Trophoblast cell (in vitro differentiated cells and primary cell): Measurements from ENCODE around the gene MYO1D.

Source experiments
- DNase-seq, 2 donors: peaks; one replicate each; pipeline ENCODE4 v3.0.0-alpha.2; 2016
- H2AFZ ChIP-seq: 2 replicates; pipeline ENCODE4 v1.6.1; 2013; ENCODE audit warnings: low read length, moderate library complexity, mild to moderate bottlenecking; ENCODE audit not compliant: insufficient read depth, poor library complexity
- H2AK5ac ChIP-seq: 2 replicates; pipeline ENCODE4 v1.6.1; 2013; ENCODE audit warnings: mild to moderate bottlenecking, low read length
- H2BK120ac ChIP-seq: 2 replicates; pipeline ENCODE4 v1.6.1; 2013; ENCODE audit warnings: low read length, mild to moderate bottlenecking, moderate library complexity; ENCODE audit not compliant: insufficient read depth, poor library complexity
- H2BK12ac ChIP-seq: 2 replicates; pipeline ENCODE4 v1.6.1; 2013; ENCODE audit warnings: mild to moderate bottlenecking, low read length, moderate library complexity
- H2BK5ac ChIP-seq: 2 replicates; pipeline ENCODE4 v1.6.1; 2013; ENCODE audit warnings: low read length, low read depth, moderate library complexity, mild to moderate bottlenecking; ENCODE audit not compliant: poor library complexity
- H3K14ac ChIP-seq: 2 replicates; pipeline ENCODE4 v1.6.1; 2013; ENCODE audit warnings: mild to moderate bottlenecking, low read length
- H3K18ac ChIP-seq: 2 replicates; pipeline ENCODE4 v1.6.1; 2013; ENCODE audit warnings: mild to moderate bottlenecking, low read length
- H3K23ac ChIP-seq: 2 replicates; pipeline ENCODE4 v1.6.1; 2013; ENCODE audit warnings: low read length
- H3K27ac ChIP-seq: 2 replicates; pipeline ENCODE4 v1.5.1; 2013; ENCODE audit warnings: low read depth, mild to moderate bottlenecking, inconsistent platforms, low read length, moderate library complexity
- H3K27me3 ChIP-seq: 2 replicates; pipeline ENCODE4 v1.6.1; 2013; ENCODE audit warnings: inconsistent platforms, mild to moderate bottlenecking, low read length, moderate library complexity; ENCODE audit not compliant: insufficient read depth
- H3K36me3 ChIP-seq, 2 experiments: 1 replicate in 1 of 2; 2 replicates in 1 of 2; pipeline ENCODE4 v1.6.1; 2013; ENCODE audit warnings: low read length in 2 of 2, mild to moderate bottlenecking in 2 of 2, moderate library complexity in 1 of 2; ENCODE audit not compliant: insufficient read depth in 2 of 2, control insufficient read depth in 1 of 2
- H3K4ac ChIP-seq: 2 replicates; pipeline ENCODE4 v1.6.1; 2013; ENCODE audit warnings: low read depth, mild to moderate bottlenecking, low read length, moderate library complexity
- H3K4me1 ChIP-seq, 2 experiments: 1 replicate in 1 of 2; 2 replicates in 1 of 2; pipeline ENCODE4 v1.6.1; 2013; ENCODE audit warnings: low read length in 2 of 2, mild to moderate bottlenecking in 2 of 2, moderate library complexity in 1 of 2; ENCODE audit not compliant: insufficient read depth in 2 of 2, control insufficient read depth in 1 of 2
- H3K4me2 ChIP-seq: 2 replicates; pipeline ENCODE4 v1.6.1; 2013; ENCODE audit warnings: inconsistent platforms, mild to moderate bottlenecking, low read length, moderate library complexity
- H3K4me3 ChIP-seq: 2 replicates; pipeline ENCODE4 v1.5.1; 2013; ENCODE audit warnings: mild to moderate bottlenecking, low read depth, low read length, inconsistent platforms
- H3K79me1 ChIP-seq: one replicate; pipeline ENCODE4 v1.6.1; 2013; ENCODE audit warnings: low read length
- H3K79me2 ChIP-seq: 2 replicates; pipeline ENCODE4 v1.6.1; 2013; ENCODE audit warnings: low read length, mild to moderate bottlenecking; ENCODE audit not compliant: control insufficient read depth, insufficient read depth, poor library complexity
- H3K9ac ChIP-seq: 2 replicates; pipeline ENCODE4 v1.6.1; 2013; ENCODE audit warnings: mild to moderate bottlenecking, low read length
- H3K9me3 ChIP-seq: 2 replicates; pipeline ENCODE4 v1.6.1; 2013; ENCODE audit warnings: low read depth, mild to moderate bottlenecking, control low read depth, inconsistent platforms, low read length; ENCODE audit not compliant: insufficient read depth
- H4K12ac ChIP-seq: 2 replicates; pipeline ENCODE4 v1.6.1; 2013; ENCODE audit warnings: low read depth, mild to moderate bottlenecking, low read length, moderate library complexity
- H4K8ac ChIP-seq: 2 replicates; pipeline ENCODE4 v1.6.1; 2013; ENCODE audit warnings: low read depth, mild to moderate bottlenecking, low read length, moderate library complexity
- H4K91ac ChIP-seq: one replicate; pipeline ENCODE4 v1.6.1; 2013; ENCODE audit warnings: low read depth, mild to moderate bottlenecking, low read length, moderate library complexity
- WGBS: extraction: QIAGEN DNeasy Blood & Tissue Kit; methylation state at CpG from one replicate; pipeline ENCODE4 v1.1.7; 2013; ENCODE audit warnings: missing lambda C conversion rate; ENCODE audit not compliant: insufficient read length, insufficient coverage; ENCODE audit errors: extremely low coverage; 5-methylcytosine and 5-hydroxymethylcytosine counted together

MYO1D gene

GRCh38 chr17:32596628-32597027, 280.3 kb downstream of the MYO1D start:
- WGBS: no CpG with 5 or more reads among the region's 2 CpGs

GRCh38 chr17:32596206-32596605, 280.7 kb downstream of the MYO1D start:
- H3K79me2 ChIP-seq: no peaks in the 10 kb centered on the region
- no peak overlapping the region for H2AFZ ChIP-seq
- no peak overlapping the region for H2BK120ac ChIP-seq
- no peaks in the 10 kb centered on the region for H3K9me3 ChIP-seq
- no peak overlapping the region for H2AK5ac ChIP-seq
- no peaks in the 10 kb centered on the region for H3K79me1 ChIP-seq
- H3K4ac ChIP-seq: no peak overlapping the region
- H4K12ac ChIP-seq: no peak overlapping the region
- DNase-seq: no peak
- peak overlapping the region; percentile 46 for H3K4me3 ChIP-seq
- WGBS: no CpG with 5 or more reads among the region's 8 CpGs
- no peaks in the 10 kb centered on the region for H3K36me3 ChIP-seq
- no peak overlapping the region for H3K27ac ChIP-seq
- no peak overlapping the region for H2BK12ac ChIP-seq
- H3K27me3 ChIP-seq: no peaks in the 10 kb centered on the region
- no peak overlapping the region for H3K9ac ChIP-seq
- no peak overlapping the region for H3K18ac ChIP-seq
- H3K4me2 ChIP-seq: no peak overlapping the region
- no peak overlapping the region for H4K8ac ChIP-seq
- no peaks in the 10 kb centered on the region for H3K4me1 ChIP-seq
- H4K91ac ChIP-seq: no peak overlapping the region
- H3K14ac ChIP-seq: no peak overlapping the region
- H3K23ac ChIP-seq: no peak overlapping the region
- H2BK5ac ChIP-seq: no peak overlapping the region

More at GRCh38 chr17:32596628-32597027, 280.3 kb downstream of the MYO1D start:
- H2BK12ac ChIP-seq: no peak overlapping the region
- H2AK5ac ChIP-seq: no peak overlapping the region
- H3K36me3 ChIP-seq: no peaks in the 10 kb centered on the region
- H4K8ac ChIP-seq: no peak overlapping the region
- no peak overlapping the region for H2BK120ac ChIP-seq
- no peak for DNase-seq
- H3K9ac ChIP-seq: no peak overlapping the region
- no peak overlapping the region for H3K4me3 ChIP-seq
- no peaks in the 10 kb centered on the region for H3K79me1 ChIP-seq
- H2BK5ac ChIP-seq: no peak overlapping the region
- no peaks in the 10 kb centered on the region for H3K9me3 ChIP-seq
- no peak overlapping the region for H3K14ac ChIP-seq
- no peak overlapping the region for H3K23ac ChIP-seq
- H3K79me2 ChIP-seq: no peaks in the 10 kb centered on the region
- no peaks in the 10 kb centered on the region for H3K4me1 ChIP-seq
- no peak overlapping the region for H3K4me2 ChIP-seq
- H4K91ac ChIP-seq: no peak overlapping the region
- no peaks in the 10 kb centered on the region for H3K27me3 ChIP-seq
- no peak overlapping the region for H4K12ac ChIP-seq
- H3K18ac ChIP-seq: no peak overlapping the region
- H3K4ac ChIP-seq: no peak overlapping the region
- H2AFZ ChIP-seq: no peak overlapping the region
- no peak overlapping the region for H3K27ac ChIP-seq

- Histone ChIP-seq H2BK120ac (no peak overlapping the region), H3K27me3 (no peaks in the 10 kb centered on the region), H2BK5ac (no peak overlapping the region), H2AFZ (no peak overlapping the region), H2AK5ac (no peak overlapping the region), H3K79me1 (no peaks in the 10 kb centered on the region), H3K79me2 (no peaks in the 10 kb centered on the region), H3K27ac (no peak overlapping the region), H4K91ac (no peak overlapping the region), H3K9ac (no peak overlapping the region), H3K4ac (no peak overlapping the region), H4K12ac (no peak overlapping the region), H3K23ac (no peak overlapping the region), H3K9me3 (no peaks in the 10 kb centered on the region), H3K4me2 (no peak overlapping the region), H4K8ac (no peak overlapping the region), H3K36me3 (no peaks in the 10 kb centered on the region), H3K4me1 (no peaks in the 10 kb centered on the region), H3K18ac (no peak overlapping the region), H3K4me3 (no peak overlapping the region), H2BK12ac (no peak overlapping the region), H3K14ac (no peak overlapping the region)
- no CpG with 5 or more reads among the region's 1 CpG for WGBS
- DNase-seq: no peak
Measured at GRCh38 chr17:32593003-32593402, 283.9 kb downstream of the MYO1D start.

DNA sequence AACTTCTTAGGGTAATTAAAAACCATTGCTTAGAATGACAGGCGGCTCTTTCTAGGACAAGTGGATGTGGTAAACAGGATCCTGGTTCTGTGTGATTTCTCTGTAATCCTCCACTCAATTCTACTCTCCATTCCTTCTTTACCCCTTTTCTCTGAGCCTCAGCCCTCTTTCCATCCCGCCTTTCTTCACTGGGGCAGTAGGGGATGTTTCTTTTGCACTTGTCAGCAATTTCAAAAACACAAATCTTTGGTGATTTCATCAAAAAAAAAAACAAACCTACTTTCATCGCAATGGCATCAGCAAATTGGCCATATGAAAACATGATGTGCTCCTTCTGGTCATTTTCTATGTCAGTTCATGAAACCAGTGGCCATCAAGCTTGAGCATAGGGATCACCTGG, 285.5 kb downstream of the MYO1D start:
- WGBS: no CpG with 5 or more reads among the region's 3 CpGs

More for the DNA sequence above, 285.5 kb downstream of the MYO1D start:
- no peaks in the 10 kb centered on the region for H3K36me3 ChIP-seq
- H3K14ac ChIP-seq: no peak overlapping the region
- no peak overlapping the region for H2BK5ac ChIP-seq
- H3K4me3 ChIP-seq: no peak overlapping the region
- no peak overlapping the region for H2BK120ac ChIP-seq
- H2BK12ac ChIP-seq: no peak overlapping the region
- no peaks in the 10 kb centered on the region for H3K4me1 ChIP-seq
- H2AK5ac ChIP-seq: no peak overlapping the region
- no peak overlapping the region for H3K4ac ChIP-seq
- H3K23ac ChIP-seq: no peak overlapping the region
- H3K79me2 ChIP-seq: no peaks in the 10 kb centered on the region
- no peak overlapping the region for H4K12ac ChIP-seq
- no peak overlapping the region for H3K4me2 ChIP-seq
- no peak for DNase-seq
- no peak overlapping the region for H3K18ac ChIP-seq
- H3K79me1 ChIP-seq: no peaks in the 10 kb centered on the region
- no peak overlapping the region for H3K27ac ChIP-seq
- no peak overlapping the region for H4K8ac ChIP-seq
- no peaks in the 10 kb centered on the region for H3K27me3 ChIP-seq
- no peak overlapping the region for H3K9ac ChIP-seq
- no peak overlapping the region for H4K91ac ChIP-seq
- H3K9me3 ChIP-seq: no peaks in the 10 kb centered on the region
- no peak overlapping the region for H2AFZ ChIP-seq
